GM21576 (cell line): ENCODE results near the gene KMT2A.

ENCODE experiments used
- ATAC-seq: cut with Tn5 transposase; IDR thresholded peaks from one replicate; pipeline ENCODE4 v1.9.1; 2021; ENCODE audit warnings: mild to moderate bottlenecking, moderate library complexity; ENCODE audit not compliant: unreplicated experiment

Gene KMT2A

DNA sequence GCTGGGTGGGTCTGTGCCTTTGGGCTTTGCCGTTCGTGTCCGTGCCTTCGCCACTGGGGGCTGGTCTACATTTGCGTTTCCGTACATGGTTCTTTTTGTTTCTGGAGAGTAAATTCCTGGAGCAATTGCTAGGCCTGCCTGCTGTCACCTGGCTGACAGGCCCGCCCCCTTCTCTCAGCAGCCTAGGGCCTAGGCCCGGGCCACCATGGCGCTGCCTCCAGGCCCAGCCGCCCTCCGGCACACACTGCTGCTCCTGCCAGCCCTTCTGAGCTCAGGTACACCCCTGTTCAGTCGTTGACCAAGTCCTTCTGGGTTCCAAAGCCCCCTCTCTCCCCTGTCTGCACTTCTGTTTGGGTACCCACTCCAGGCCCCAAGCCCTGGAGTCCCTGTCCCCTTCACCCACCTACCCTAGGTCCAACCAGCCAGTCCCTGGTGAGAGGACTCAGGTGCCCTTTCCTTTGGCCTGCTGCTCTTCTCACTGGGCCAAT lies 95.3 kb downstream of the KMT2A start:
- ATAC-seq, result no peak

DNA sequence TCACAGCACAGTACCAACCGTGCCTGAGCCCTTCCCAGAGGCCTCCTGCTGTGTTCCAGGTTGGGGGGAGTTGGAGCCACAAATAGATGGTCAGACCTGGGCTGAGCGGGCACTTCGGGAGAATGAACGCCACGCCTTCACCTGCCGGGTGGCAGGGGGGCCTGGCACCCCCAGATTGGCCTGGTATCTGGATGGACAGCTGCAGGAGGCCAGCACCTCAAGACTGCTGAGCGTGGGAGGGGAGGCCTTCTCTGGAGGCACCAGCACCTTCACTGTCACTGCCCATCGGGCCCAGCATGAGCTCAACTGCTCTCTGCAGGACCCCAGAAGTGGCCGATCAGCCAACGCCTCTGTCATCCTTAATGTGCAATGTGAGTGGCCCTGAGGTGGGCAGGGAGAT lies 95.8 kb downstream of the KMT2A start:
- ATAC-seq, result no peak

DNA sequence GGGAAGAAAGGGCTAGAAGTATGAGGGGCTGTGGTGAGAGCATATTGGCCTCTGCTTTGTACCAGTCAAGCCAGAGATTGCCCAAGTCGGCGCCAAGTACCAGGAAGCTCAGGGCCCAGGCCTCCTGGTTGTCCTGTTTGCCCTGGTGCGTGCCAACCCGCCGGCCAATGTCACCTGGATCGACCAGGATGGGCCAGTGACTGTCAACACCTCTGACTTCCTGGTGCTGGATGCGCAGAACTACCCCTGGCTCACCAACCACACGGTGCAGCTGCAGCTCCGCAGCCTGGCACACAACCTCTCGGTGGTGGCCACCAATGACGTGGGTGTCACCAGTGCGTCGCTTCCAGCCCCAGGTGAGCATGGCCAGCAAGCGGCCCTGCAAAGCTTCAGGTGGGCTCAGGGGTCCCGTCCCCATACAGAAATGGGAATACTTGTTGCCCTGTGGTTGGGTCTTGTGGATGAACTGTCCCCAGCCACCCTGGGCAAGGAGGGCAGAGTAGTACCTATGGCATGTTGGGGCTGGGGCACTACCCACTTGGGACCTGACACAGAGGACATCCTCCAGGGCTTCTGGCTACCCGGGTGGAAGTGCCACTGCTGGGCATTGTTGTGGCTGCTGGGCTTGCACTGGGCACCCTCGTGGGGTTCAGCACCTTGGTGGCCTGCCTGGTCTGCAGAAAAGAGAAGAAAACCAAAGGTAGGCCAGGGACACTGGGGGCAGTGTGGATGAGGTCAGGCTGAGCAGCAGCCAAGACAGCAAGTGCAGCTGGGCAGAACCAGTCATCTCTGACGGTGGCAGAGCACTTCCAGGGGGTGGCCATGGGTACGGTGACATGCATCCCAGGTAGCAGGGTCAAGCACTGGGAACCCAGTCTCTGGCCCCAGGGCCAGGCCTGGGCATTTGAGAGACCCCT lies 96.8 kb downstream of the KMT2A start:
- no peak for ATAC-seq

DNA sequence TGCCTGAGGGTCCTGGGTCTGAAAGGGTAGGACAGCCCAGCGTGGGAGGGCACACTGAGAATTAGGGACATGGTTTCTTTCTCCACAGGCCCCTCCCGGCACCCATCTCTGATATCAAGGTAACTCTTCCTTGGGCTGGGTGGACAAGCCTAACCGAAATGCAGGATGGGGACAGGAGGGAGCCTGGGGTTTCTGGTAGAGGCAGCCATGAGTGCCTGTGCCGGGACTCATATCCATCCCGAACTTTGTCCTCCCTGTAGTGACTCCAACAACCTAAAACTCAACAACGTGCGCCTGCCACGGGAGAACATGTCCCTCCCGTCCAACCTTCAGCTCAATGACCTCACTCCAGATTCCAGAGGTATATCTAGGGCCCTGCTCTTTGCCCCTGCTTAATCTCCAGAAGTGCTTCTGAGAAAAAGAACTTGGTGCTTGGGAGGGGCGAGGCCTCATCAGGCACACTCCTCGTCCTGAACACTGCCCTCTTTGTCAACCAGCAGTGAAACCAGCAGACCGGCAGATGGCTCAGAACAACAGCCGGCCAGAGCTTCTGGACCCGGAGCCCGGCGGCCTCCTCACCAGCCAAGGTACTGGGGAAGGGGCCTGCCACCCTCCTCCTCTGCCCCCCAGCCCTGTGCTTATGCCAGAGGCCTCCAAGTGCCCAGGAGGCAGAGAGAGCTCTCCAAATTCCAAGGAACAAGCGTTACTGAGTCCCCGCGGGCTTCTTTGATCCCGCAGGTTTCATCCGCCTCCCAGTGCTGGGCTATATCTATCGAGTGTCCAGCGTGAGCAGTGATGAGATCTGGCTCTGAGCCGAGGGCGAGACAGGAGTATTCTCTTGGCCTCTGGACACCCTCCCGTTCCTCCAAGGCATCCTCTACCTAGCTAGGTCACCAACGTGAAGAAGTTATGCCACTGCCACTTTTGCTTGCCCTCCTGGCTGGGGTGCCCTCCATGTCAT lies 97.8 kb downstream of the KMT2A start:
- ATAC-seq, result no peak

DNA sequence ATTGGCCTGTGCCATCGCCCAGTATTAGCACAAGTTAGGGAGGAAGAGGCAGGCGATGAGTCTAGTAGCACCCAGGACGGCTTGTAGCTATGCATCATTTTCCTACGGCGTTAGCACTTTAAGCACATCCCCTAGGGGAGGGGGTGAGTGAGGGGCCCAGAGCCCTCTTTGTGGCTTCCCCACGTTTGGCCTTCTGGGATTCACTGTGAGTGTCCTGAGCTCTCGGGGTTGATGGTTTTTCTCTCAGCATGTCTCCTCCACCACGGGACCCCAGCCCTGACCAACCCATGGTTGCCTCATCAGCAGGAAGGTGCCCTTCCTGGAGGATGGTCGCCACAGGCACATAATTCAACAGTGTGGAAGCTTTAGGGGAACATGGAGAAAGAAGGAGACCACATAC lies 99.0 kb downstream of the KMT2A start:
- no peak for ATAC-seq

DNA sequence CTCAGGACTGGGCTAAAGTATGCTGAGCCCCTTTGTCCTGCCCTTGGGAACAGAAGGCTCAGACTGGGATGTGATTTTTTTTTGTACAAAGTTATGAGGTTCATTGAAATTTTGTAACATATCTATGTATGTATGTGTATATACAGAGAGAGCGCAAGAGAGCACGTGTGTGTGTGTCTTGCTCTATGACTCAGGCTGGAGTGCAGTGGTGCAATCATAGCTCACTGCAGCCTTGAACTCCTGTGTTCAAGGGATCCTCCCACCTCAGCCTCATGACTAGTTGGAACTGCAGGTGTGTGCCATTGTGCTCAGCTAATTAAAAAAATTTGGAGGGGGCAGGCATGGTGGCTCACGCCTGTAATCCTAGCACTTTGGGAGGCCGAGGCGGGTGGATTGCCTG lies 100.4 kb downstream of the KMT2A start:
- ATAC-seq, result no peak

DNA sequence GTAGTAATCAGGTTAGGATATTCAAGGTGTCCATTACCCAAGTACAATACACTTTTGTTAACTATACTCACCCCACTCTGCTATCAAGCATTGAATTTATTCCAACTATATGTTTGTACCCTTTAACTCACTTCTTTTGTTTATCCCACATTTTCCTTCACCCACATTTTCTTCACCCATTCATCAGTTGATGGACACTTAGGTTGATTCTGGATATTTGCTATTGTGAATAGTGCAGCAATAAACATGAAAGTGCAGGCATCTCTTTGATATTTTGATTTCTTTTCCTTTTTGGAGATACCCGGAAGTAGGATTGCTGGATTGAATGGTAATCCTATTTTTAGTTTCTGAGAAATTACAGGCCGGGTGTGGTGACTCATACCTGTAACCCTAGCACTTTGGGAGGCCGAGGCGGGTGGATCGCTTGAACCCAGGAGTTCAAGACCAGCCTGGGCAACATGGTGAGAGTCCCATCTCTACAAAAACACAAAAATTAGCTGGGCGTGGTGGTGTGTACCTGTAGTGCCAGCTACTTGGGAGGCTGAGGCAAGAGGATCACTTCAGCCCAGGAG lies 101.2 kb downstream of the KMT2A start:
- no peak for ATAC-seq

DNA sequence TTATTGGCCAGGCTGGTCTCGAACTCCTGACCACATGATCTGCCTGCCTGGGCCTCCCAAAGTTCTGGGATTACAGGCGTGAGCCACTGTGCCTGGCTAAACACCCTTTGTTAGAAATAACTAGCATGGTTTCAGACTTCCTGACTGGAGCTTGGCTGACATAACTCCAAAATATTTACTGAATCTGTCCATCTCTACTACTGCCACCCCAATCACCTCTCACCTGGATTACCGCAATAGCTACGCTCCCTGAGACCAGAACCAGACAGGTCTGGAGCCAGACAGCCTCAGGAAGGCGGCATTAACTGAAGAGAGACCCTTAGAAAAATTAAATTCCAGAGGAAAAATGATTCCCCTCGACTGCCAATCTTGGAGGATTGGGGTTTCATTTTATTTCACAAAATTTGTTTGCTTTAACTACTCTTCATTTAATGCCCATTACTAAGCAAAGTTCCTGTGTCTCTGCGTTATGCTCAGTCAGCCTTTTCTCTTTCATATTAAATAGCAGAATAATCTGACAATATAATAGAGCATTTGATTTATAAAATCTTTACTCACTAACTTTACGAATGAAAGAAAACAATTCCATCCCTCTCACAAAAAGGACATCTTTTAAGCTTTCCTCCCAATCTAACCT lies 107.8 kb downstream of the KMT2A start:
- ATAC-seq, result no peak

DNA sequence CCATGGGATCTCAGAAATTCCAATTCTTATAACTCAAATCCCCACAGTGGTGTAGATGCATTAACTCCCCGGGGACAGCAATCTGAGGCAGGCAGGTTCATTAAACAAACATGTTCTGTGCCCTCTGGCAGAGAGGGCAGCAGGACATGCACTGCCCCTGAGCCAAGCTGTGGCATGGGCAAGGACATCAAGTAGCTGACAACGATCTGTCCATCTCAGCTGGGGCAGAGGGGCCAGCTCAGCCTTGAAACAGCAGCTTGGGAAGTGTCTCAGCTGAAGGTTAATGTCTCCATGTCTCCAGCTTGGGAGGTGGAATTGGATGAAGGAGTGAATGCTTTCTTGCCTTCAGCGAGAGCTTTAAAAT lies 108.3 kb downstream of the KMT2A start:
- ATAC-seq, result no peak

DNA sequence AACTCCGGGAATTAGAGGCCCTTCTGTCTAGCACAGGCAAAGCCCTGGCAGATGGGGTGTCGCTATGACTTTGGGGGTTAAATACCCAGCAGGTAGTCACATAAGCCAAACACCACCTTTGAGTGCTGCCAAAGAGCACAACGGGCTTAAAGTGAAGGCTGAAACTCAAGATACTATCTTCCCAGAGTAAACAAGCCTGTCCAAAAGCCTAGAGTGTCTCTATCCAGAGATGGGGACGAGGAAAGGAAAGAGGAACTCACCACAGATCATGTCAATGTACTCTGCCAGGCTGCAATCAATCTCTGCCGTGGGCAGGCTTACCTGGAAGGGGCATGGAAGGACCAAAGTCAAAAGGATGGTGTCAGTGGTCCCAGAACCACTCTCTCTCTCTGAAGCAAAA lies 109.2 kb downstream of the KMT2A start:
- ATAC-seq, result no peak

DNA sequence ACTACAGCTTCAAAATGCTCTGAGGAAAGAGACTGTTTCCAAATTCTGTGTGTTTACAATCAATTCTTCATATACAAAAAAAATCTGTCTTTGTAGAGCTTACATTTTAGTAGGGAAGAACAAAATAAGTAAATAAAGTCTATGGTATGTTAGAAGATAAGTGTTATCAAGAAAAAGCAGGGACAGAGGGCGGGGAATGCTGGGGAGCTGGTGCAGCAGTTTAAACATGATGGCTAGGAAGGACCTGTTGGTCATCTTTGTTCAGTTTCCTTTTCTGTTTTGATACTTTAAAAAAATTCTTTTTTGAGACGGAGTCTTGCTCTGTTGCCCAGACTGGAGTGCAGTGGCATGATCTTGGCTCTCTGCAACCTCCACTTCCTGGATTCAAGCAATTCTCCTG lies 110.8 kb downstream of the KMT2A start:
- ATAC-seq, result no peak

DNA sequence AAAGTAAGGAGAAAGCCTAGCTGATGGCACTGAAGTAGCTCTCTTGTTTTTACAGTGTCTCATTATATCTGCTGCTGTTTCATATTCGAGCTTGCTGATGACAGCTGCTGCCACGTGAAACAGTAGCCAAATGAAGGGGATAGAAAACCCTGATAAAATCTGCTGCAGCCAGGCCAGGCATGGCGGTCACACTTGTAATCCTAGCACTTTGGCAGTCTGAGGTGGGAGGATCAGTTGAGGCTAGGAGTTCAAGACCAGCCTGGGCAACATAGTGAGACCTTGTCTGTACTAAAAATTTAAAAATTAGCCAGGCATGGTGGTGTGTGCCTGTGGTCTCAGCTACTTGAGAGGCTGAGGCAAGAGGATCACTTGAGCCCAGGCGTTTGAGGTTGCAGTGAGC lies 116.0 kb downstream of the KMT2A start:
- ATAC-seq, result no peak

DNA sequence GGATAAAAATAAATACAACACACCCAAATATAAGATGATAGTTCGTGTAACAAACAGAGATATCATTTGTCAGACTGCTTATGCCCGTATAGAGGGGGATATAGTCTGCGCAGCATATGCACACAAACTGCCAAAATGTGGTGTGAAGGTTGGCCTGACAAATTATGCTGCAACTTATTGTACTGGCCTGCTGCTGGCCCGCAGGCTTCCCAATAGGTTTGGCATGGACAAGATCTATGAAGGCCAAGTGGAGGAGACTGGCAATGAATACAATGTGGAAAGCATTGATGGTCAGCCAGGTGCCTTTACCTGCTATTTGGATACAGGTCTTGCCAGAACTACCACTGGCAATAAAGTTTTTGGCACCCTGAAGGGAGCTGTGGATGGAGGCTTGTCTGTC lies 124.5 kb downstream of the KMT2A start:
- no peak for ATAC-seq

DNA sequence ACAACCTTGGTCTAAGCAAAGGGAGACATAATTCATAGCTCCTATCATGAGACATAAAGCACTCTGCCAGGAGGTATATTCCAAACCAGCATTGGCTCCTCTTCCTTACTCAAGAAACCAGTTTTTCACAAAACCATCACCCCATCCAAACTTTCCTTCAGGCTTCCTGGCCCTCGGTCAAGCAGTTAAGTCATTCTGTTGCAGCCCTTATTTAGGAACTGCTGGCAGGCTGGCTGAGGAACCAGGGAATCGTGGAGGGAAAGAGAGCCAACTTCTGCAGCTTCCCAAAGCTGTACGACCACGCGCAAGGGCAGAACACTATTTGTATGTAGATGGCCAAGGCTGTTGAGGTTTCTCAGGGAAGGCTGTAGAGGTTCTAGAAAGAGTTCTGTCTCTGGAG lies 128.8 kb downstream of the KMT2A start:
- ATAC-seq, result no peak

DNA sequence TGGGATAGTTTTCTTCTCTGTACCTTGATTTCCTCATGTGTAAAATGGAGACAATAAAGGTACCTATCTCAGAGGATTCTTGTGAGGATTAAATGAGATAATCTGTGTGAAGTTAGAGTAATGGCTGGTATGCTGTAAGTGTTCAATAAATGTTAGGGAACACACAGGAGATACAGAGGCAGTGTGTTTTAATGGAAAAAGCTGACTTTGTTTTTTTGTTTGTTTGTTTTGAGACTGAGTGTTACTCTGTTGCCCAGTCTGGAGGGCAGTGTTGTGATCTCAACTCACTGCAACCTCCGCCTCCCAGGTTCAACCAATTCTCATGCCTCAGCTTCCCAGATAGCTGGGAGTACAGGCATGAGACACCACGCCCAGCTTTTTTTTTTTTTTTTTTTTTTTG lies 133.4 kb downstream of the KMT2A start:
- ATAC-seq, result no peak

DNA sequence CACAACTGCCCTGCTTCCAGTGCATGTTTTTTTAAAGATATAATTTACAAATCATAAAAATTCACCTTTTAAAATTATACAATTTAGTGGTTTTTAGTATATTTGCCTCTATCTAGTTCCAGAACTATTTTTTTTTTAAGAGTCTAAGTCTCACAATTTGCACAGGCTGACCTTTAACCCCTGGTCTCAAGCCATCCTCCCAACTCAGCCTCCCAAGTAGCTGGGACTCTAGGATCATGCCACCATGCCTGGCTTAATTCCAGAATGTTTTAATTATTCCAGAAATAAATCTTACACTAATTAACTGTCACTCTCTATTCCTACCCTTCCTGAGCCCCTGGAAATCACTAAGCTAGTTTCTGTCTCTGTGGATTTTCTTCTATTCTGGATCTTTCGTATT lies 134.5 kb downstream of the KMT2A start:
- ATAC-seq, result no peak

DNA sequence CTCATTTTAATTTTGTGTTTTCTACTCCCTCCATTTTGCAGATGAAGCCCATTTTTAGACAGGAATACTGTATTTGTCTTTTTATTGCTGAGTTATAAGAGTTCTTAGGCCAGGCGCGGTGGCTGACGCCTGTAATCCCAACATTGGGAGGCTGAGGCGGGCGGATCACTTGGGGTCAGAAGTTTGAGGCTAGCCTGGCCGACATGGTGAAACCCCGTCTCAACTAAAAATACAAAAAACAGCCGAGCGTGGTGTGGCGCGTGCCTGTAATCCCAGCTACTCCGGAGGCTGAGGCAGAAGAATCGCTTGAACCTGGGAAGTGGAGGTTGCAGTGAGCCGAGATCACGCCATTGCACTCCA lies 135.4 kb downstream of the KMT2A start:
- peak; percentile 29 for ATAC-seq

DNA sequence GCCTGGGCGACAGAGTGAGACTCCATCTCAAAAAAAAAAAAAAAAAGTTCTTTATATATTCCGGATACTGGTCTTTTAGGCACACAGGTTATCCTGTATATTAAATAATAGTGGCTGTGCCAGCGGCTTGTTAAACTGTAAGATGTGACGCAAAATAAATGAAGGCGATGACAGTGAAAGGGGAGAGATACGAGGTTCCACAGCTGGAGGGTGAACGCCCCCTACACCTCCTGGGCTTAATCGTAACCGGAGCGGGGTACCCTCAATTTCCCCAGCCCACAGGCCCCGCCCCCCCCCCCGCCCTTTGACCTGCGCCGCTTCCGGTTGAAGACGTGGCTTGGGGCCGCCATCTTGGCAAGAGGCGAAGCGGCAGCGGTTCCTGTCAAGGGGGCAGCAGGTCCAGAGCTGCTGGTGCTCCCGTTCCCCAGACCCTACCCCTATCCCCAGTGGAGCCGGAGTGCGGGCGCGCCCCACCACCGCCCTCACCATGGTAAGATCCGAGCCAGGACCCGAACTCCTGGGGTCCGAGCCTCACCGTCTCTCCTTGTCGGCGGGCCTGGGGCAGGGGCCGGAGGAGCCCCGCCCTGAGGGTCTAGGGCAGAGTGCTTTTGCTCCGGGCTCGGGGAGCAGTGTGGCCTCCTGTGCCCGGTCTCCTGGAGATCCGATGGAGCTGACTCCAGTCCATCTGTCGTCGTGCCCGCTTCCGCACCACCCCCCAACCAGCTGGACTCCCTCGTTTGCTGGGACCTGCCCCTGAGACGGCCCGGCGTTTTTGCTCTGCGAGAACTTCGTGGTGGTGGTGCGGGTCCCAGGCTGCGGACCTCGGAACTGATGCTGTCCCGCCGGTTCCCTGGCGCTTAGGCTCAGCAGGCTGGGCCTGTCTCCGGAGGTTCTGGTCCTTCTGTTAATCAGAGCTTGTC lies 136.0 kb downstream of the KMT2A start, which contains the start of gene ARCN1:
TSS of gene ARCN1 (plus strand) at position 349 of the 920 bp plus-strand sequence. CDS start at position 488, 139 bp downstream.
- ATAC-seq, result peak; percentile 78

DNA sequence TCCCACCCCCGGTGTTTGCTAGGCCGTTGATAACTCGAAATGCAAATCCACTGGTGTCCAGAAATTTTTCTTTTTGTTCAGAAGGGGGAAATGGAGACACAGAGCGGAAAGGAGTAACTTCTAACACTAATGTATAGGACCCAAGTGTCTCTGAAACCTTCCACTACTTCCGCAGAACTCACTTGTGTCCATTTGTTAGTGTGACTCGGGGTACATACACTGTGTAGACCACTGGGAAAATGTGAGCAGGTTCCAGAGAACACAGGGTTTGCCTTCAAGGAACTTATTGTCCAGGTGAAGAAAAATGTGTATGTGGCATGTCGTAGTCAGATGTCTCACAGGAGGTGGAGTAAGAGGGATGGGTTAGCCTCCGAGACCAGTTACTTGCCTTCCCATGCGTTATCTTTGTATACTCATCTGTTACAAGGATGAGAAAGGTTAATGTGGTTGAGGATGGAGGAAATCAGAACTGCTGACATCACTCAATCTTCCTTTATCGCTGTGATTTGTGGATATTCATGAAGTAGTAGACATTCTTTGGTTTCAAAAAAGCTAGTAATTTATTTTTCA lies 136.8 kb downstream of the KMT2A start:
- ATAC-seq, result peak; percentile 14
